ENCODE measurements around the gene ZNF140.
A peak's percentile ranks its signal among the peaks of the same experiment; 100 is the strongest.

ZNF140 gene

GRCh38 chr12:133080368-133081158, at the start of gene ZNF140:
ZNF140 (plus strand) TSS chr12:133080923; CDS start chr12:133081321, 398 bp downstream.
- H3K4me1 ChIP-seq (ENCODE audit: control insufficient read depth, insufficient read depth, low read length), result peaks cover 3% of the 10 kb centered on the region
- no peaks in the 10 kb centered on the region for H3K36me3 ChIP-seq (ENCODE audit: control insufficient read depth, insufficient read depth, low read length)
- H3K9me3 ChIP-seq (ENCODE audit: control insufficient read depth, low read length), result peaks cover 5% of the 10 kb centered on the region
- H3K4me3 ChIP-seq (ENCODE audit: low read length), result peak within 1 kb of the TSS; percentile 74
- H3K9ac ChIP-seq (ENCODE audit: low read length), result peak within 1 kb of the TSS; percentile 91
- H3K27me3 ChIP-seq (ENCODE audit: control insufficient read depth, insufficient read depth, low read length), result no peaks in the 10 kb centered on the region

GRCh38 chr12:133037207-133038005, 43.3 kb upstream of the ZNF140 start, which contains the start of gene ZNF84:
ZNF84 (plus strand) TSS chr12:133037509; CDS start chr12:133041468, 3,959 bp downstream.
- no peaks in the 10 kb centered on the region for H3K4me1 ChIP-seq (ENCODE audit: control insufficient read depth, insufficient read depth, low read length)
- peak within 1 kb of the TSS; percentile 40 for H3K4me3 ChIP-seq (ENCODE audit: low read length)
- peaks cover 5% of the 10 kb centered on the region for H3K36me3 ChIP-seq (ENCODE audit: control insufficient read depth, insufficient read depth, low read length)
- no peaks in the 10 kb centered on the region for H3K27me3 ChIP-seq (ENCODE audit: control insufficient read depth, insufficient read depth, low read length)
- peaks cover 14% of the 10 kb centered on the region for H3K9me3 ChIP-seq (ENCODE audit: control insufficient read depth, low read length)
- peak within 1 kb of the TSS; percentile 76 for H3K9ac ChIP-seq (ENCODE audit: low read length)

DNA sequence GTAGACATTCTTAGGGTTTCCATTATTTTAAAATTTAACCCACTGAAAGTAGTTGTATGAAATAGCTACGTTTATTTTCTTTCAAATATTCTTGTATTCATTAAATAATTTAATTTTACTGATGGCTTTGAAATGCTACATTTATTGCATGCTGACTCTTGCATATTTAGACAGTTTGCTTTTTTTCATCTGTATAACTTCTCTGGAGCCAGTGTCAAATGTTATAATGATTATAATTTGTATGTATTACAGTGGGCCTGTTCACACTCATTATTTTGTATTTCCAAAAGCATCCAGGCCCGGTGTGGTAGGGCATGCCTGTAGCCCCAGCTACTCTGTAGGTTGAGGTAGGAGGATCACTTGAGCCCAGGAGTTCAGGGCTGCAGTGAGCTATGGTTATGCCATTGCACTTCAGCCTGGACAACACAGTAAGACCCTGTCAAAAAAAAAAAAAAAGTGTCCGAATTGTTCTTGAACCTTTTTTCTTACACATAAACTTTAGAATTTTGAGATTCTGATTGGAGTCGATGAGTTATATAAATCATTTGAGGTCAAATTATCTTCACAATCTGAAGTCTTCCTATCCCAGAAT, 42.5 kb upstream of the ZNF140 start:
- Histone ChIP-seq H3K4me1 (ENCODE audit: control insufficient read depth, insufficient read depth, low read length) (no peaks in the 10 kb centered on the region), H3K27me3 (ENCODE audit: control insufficient read depth, insufficient read depth, low read length) (no peaks in the 10 kb centered on the region), H3K4me3 (ENCODE audit: low read length) (peak overlapping the region; percentile 40), H3K9me3 (ENCODE audit: control insufficient read depth, low read length) (peaks cover 22% of the 10 kb centered on the region), H3K9ac (ENCODE audit: low read length) (peak overlapping the region; percentile 76), H3K36me3 (ENCODE audit: control insufficient read depth, insufficient read depth, low read length) (peaks cover 5% of the 10 kb centered on the region)

DNA sequence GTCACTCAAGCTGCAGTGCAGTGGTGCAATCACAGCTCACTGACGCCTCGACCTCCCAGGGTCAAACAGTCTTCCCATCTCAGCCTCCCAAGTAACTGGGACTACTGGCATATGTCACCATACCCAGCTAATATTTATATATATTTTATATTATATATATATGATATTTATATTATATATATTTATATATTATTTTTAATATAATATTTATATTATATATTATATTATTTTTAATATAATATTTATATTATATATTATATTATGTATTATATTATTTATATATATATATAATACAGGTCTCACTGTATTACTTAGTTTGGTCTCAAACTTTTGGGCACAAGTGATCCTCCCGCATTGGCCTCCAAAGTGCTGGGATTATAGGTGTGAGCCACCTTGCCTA, 34.0 kb upstream of the ZNF140 start:
- Histone ChIP-seq H3K9me3 (ENCODE audit: control insufficient read depth, low read length) (peaks cover 76% of the 10 kb centered on the region), H3K36me3 (ENCODE audit: control insufficient read depth, insufficient read depth, low read length) (peaks cover 24% of the 10 kb centered on the region), H3K4me3 (ENCODE audit: low read length) (no peak overlapping the region)

DNA sequence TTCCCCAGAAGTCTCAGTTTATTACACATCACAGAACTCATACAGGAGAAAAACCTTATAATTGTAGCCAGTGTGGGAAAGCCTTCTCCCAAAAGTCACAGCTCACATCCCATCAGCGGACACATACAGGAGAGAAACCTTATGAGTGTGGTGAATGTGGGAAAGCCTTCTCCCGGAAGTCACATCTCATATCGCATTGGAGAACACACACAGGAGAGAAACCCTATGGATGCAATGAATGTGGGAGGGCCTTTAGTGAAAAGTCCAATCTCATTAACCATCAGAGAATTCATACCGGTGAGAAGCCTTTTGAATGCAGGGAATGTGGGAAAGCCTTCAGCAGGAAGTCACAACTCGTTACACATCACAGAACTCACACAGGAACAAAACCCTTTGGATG, 23.3 kb upstream of the ZNF140 start:
- Histone ChIP-seq H3K9me3 (ENCODE audit: control insufficient read depth, low read length) (peaks cover 48% of the 10 kb centered on the region), H3K27me3 (ENCODE audit: control insufficient read depth, insufficient read depth, low read length) (no peaks in the 10 kb centered on the region), H3K36me3 (ENCODE audit: control insufficient read depth, insufficient read depth, low read length) (peaks cover 4% of the 10 kb centered on the region), H3K4me1 (ENCODE audit: control insufficient read depth, insufficient read depth, low read length) (no peaks in the 10 kb centered on the region), H3K4me3 (ENCODE audit: low read length) (peak overlapping the region; percentile 11), H3K9ac (ENCODE audit: low read length) (no peak overlapping the region)

More for the DNA sequence above, 34.0 kb upstream of the ZNF140 start:
- no peak overlapping the region for H3K9ac ChIP-seq (ENCODE audit: low read length)
- no peaks in the 10 kb centered on the region for H3K27me3 ChIP-seq (ENCODE audit: control insufficient read depth, insufficient read depth, low read length)
- no peaks in the 10 kb centered on the region for H3K4me1 ChIP-seq (ENCODE audit: control insufficient read depth, insufficient read depth, low read length)

DNA sequence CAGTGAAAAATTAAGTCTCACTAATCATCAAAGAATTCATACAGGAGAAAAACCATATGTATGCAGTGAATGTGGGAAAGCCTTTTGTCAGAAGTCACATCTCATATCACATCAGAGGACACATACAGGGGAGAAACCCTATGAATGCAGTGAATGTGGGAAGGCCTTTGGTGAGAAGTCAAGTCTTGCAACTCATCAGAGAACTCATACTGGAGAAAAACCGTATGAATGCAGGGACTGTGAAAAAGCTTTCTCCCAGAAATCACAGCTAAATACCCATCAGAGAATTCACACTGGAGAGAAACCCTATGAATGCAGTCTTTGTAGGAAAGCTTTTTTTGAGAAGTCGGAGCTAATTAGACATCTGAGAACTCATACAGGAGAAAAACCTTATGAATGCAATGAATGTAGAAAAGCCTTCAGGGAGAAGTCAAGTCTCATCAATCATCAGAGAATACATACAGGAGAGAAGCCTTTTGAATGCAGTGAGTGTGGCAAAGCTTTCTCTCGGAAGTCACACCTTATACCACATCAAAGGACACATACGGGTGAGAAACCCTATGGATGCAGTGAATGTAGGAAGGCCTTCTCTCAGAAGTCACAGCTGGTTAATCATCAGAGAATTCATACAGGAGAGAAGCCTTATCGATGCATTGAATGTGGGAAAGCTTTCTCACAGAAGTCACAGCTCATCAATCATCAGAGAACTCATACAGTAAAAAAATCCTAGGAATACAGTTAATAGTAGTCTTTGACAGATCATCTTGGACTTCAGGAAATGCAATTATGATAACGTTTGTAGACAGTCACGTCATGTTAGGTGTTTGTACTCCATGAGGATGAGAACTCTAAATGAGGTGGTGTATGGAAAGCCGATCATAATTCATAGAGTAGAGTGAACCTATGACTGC, 22.3 kb upstream of the ZNF140 start:
- H3K9me3 ChIP-seq (ENCODE audit: control insufficient read depth, low read length), result peaks cover 47% of the 10 kb centered on the region
- H3K4me1 ChIP-seq (ENCODE audit: control insufficient read depth, insufficient read depth, low read length), result no peaks in the 10 kb centered on the region
- peak overlapping the region; percentile 11 for H3K4me3 ChIP-seq (ENCODE audit: low read length)
- no peak overlapping the region for H3K9ac ChIP-seq (ENCODE audit: low read length)
- H3K27me3 ChIP-seq (ENCODE audit: control insufficient read depth, insufficient read depth, low read length), result no peaks in the 10 kb centered on the region
- H3K36me3 ChIP-seq (ENCODE audit: control insufficient read depth, insufficient read depth, low read length), result no peaks in the 10 kb centered on the region

- no peak overlapping the region for H3K4me3 ChIP-seq (ENCODE audit: low read length)
- H3K4me1 ChIP-seq (ENCODE audit: control insufficient read depth, insufficient read depth, low read length), result no peaks in the 10 kb centered on the region
- no peaks in the 10 kb centered on the region for H3K36me3 ChIP-seq (ENCODE audit: control insufficient read depth, insufficient read depth, low read length)
These were observed 18.8 kb upstream of the ZNF140 start for GRCh38 chr12:133061954-133062353.

DNA sequence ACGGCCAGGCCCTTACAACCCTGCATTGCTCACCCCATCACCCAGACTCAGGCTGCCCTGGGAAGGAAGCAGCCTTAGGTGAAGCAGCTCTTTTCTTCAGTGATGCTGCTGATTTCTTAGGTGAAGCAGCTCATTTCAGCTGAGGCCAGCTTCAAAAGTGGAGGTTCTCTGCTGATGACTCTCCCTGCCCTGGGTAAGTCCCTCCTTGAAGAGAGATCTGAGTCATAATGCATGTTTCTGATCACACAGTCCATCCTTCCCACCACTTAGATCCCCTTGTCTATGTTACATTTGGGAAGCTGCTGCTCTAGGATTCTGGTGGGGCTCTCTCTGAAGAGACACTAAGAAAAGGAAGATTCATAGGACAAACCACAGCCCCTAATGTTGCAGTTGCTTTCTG, 17.2 kb upstream of the ZNF140 start:
- Histone ChIP-seq H3K27me3 (ENCODE audit: control insufficient read depth, insufficient read depth, low read length) (no peaks in the 10 kb centered on the region), H3K4me3 (ENCODE audit: low read length) (no peak overlapping the region), H3K9ac (ENCODE audit: low read length) (no peak overlapping the region), H3K4me1 (ENCODE audit: control insufficient read depth, insufficient read depth, low read length) (no peaks in the 10 kb centered on the region), H3K36me3 (ENCODE audit: control insufficient read depth, insufficient read depth, low read length) (no peaks in the 10 kb centered on the region), H3K9me3 (ENCODE audit: control insufficient read depth, low read length) (peaks cover 40% of the 10 kb centered on the region)

More at GRCh38 chr12:133061954-133062353, 18.8 kb upstream of the ZNF140 start:
- Histone ChIP-seq H3K9ac (ENCODE audit: low read length) (no peak overlapping the region), H3K9me3 (ENCODE audit: control insufficient read depth, low read length) (peaks cover 56% of the 10 kb centered on the region), H3K27me3 (ENCODE audit: control insufficient read depth, insufficient read depth, low read length) (no peaks in the 10 kb centered on the region)

- Histone ChIP-seq H3K36me3 (ENCODE audit: control insufficient read depth, insufficient read depth, low read length) (no peaks in the 10 kb centered on the region), H3K4me1 (ENCODE audit: control insufficient read depth, insufficient read depth, low read length) (no peaks in the 10 kb centered on the region), H3K9me3 (ENCODE audit: control insufficient read depth, low read length) (peaks cover 5% of the 10 kb centered on the region), H3K9ac (ENCODE audit: low read length) (no peak overlapping the region), H3K27me3 (ENCODE audit: control insufficient read depth, insufficient read depth, low read length) (no peaks in the 10 kb centered on the region), H3K4me3 (ENCODE audit: low read length) (no peak overlapping the region)
These were observed 6.9 kb upstream of the ZNF140 start for GRCh38 chr12:133073836-133074235.

GRCh38 chr12:133080026-133080367, 726 bp upstream of the ZNF140 start:
- peaks cover 5% of the 10 kb centered on the region for H3K9me3 ChIP-seq (ENCODE audit: control insufficient read depth, low read length)
- no peaks in the 10 kb centered on the region for H3K36me3 ChIP-seq (ENCODE audit: control insufficient read depth, insufficient read depth, low read length)
- peak overlapping the region; percentile 74 for H3K4me3 ChIP-seq (ENCODE audit: low read length)
- H3K27me3 ChIP-seq (ENCODE audit: control insufficient read depth, insufficient read depth, low read length), result no peaks in the 10 kb centered on the region
- H3K9ac ChIP-seq (ENCODE audit: low read length), result peak overlapping the region; percentile 91
- peaks cover 3% of the 10 kb centered on the region for H3K4me1 ChIP-seq (ENCODE audit: control insufficient read depth, insufficient read depth, low read length)

GRCh38 chr12:133081159-133081780, 547 bp downstream of the ZNF140 start:
- Histone ChIP-seq H3K4me3 (ENCODE audit: low read length) (peak overlapping the region; percentile 74), H3K9me3 (ENCODE audit: control insufficient read depth, low read length) (peaks cover 5% of the 10 kb centered on the region), H3K36me3 (ENCODE audit: control insufficient read depth, insufficient read depth, low read length) (no peaks in the 10 kb centered on the region), H3K27me3 (ENCODE audit: control insufficient read depth, insufficient read depth, low read length) (no peaks in the 10 kb centered on the region), H3K4me1 (ENCODE audit: control insufficient read depth, insufficient read depth, low read length) (peaks cover 3% of the 10 kb centered on the region), H3K9ac (ENCODE audit: low read length) (peak overlapping the region; percentile 91)
